Type B pancreatic cell (in vitro differentiated cells): ENCODE results near the gene CDK8. TPM values are rescaled to one million over a fixed set of nuclear protein-coding genes. Genes with fewer than 3 reads are reported as not detected.

Experiments used
- DNase-seq: peaks from one replicate; pipeline ENCODE4 v3.0.0; 2021; ENCODE audit warnings: mixed read lengths; ENCODE audit not compliant: unreplicated experiment; ENCODE audit errors: extremely low spot score
- H3K27ac Mint-ChIP-seq: 2 replicates; pipeline ENCODE4 v1.8.0; 2021; ENCODE audit warnings: mild to moderate bottlenecking, mixed read lengths
- H3K27me3 Mint-ChIP-seq: 2 replicates; pipeline ENCODE4 v1.8.0; 2021; ENCODE audit warnings: mixed read lengths
- H3K36me3 Mint-ChIP-seq: 2 replicates; pipeline ENCODE4 v1.8.0; 2021; ENCODE audit warnings: mixed read lengths
- H3K4me1 Mint-ChIP-seq: one replicate; pipeline ENCODE4 v1.8.0; 2021; ENCODE audit warnings: mixed read lengths; ENCODE audit not compliant: unreplicated experiment
- H3K4me3 Mint-ChIP-seq: 2 replicates; pipeline ENCODE4 v1.8.0; 2021; ENCODE audit warnings: mild to moderate bottlenecking, mixed read lengths
- H3K9me3 Mint-ChIP-seq: 2 replicates; pipeline ENCODE4 v1.8.0; 2021; ENCODE audit warnings: mixed read lengths
- total RNA-seq: library from RNA; stranded (reverse); gene quantifications from 2 replicates; pipeline ENCODE4 v1.2.1, GENCODE V29; 2021; ENCODE audit warnings: low replicate concordance
- TF ChIP-seq, protein P1 (sequence below): fragments of 200-600 bp; sonication (generic); conservative IDR thresholded peaks from 2 replicates; pipeline ENCODE4 v1.5.0; 2021; ENCODE audit warnings: antibody characterized with exemption, mild to moderate bottlenecking

The CDK8 gene
- total RNA-seq, 1 donor from 2014 or later, result 26.3 TPM

DNA sequence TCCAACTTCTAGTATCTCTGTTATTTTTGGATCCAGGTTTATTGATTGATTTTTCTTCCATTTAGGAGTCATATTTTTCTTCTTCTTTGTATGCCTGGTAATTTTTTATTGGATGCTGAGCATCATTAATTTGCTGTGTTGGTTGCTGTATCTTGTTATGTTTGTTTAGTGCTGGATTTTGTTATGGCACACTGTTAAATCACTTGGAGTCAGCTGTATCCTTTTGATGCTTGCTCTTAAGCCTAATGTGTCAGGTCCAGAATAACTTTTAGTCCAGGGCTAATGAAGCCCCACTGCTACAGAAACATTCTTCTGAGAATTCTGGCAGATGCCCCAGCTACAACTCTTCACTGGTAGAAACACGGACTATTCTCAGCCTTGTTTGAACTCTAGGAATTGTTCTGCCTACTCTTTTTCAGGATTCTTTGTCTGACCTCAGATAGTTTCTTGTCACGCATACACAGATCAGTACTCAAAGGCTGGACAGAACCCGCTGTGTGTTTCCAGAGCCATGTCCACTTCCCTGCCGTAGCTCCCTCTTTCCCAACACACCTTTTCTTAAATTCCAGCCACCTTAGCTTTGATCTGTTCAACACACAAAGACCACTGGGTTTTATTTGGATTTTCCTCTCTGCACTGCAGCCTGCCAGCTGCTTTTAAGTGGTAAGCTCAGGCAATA is 166.5 kb downstream of the CDK8 start:
- H3K27ac Mint-ChIP-seq, result no peak overlapping the region
- no peak for DNase-seq
- TF ChIP-seq, protein P1, sequence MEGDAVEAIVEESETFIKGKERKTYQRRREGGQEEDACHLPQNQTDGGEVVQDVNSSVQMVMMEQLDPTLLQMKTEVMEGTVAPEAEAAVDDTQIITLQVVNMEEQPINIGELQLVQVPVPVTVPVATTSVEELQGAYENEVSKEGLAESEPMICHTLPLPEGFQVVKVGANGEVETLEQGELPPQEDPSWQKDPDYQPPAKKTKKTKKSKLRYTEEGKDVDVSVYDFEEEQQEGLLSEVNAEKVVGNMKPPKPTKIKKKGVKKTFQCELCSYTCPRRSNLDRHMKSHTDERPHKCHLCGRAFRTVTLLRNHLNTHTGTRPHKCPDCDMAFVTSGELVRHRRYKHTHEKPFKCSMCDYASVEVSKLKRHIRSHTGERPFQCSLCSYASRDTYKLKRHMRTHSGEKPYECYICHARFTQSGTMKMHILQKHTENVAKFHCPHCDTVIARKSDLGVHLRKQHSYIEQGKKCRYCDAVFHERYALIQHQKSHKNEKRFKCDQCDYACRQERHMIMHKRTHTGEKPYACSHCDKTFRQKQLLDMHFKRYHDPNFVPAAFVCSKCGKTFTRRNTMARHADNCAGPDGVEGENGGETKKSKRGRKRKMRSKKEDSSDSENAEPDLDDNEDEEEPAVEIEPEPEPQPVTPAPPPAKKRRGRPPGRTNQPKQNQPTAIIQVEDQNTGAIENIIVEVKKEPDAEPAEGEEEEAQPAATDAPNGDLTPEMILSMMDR, result no peak
- H3K27me3 Mint-ChIP-seq, result peaks cover 5% of the 10 kb centered on the region
- peaks cover under 1% of the 10 kb centered on the region for H3K4me1 Mint-ChIP-seq
- H3K4me3 Mint-ChIP-seq, result no peak overlapping the region
- H3K36me3 Mint-ChIP-seq, result no peaks in the 10 kb centered on the region
- no peaks in the 10 kb centered on the region for H3K9me3 Mint-ChIP-seq

DNA sequence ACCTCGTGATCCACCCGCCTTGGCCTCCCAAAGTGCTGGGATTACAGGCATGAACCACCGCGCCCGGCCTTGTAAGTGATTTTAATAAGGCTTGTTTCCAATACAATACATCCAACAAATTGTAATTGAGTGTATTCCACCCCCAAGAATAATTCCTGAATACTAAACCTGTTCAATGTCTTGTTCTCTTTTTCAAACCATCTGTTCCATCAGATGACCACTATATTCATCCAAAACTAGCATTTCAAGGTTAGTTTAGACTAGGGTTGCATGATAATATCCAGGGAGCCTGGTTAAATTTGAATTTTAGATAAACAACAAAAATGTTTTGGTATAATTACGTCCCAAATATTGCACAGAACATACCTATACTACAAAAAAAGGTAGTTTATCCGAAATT is 168.1 kb downstream of the CDK8 start:
- Mint-ChIP-seq H3K36me3 (no peaks in the 10 kb centered on the region), H3K27ac (no peak overlapping the region)

DNA sequence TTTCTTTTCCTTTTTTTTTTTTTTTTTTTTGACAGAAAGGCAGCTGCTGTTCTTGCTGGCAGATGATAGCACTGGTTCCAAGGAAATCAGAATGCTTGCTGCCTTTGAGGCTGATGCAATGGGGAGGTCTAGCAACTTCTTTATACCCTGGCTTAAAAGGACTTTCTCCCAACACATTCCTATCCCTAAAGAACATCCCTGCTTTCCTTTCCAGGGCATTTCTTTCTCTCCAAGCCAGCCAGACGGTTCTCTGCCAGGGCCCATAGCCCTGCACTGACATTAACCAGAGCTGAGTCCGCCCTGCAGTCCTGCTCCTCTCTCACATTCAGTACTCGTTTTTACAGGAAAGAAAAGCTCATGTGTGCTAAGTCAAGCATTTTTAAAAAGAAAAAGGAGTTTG is 169.7 kb downstream of the CDK8 start:
- H3K27me3 Mint-ChIP-seq, result peaks cover 3% of the 10 kb centered on the region
- peaks cover 5% of the 10 kb centered on the region for H3K4me1 Mint-ChIP-seq
- H3K4me3 Mint-ChIP-seq, result no peak overlapping the region
- H3K36me3 Mint-ChIP-seq, result no peaks in the 10 kb centered on the region
- DNase-seq, result no peak
- no peak overlapping the region for H3K27ac Mint-ChIP-seq
- H3K9me3 Mint-ChIP-seq, result no peaks in the 10 kb centered on the region
- TF ChIP-seq, protein P1, result no peak

More for the DNA sequence above, 168.1 kb downstream of the CDK8 start:
- no peak for DNase-seq
- Mint-ChIP-seq H3K4me1 (peaks cover 5% of the 10 kb centered on the region), H3K4me3 (no peak overlapping the region), H3K9me3 (no peaks in the 10 kb centered on the region), H3K27me3 (peaks cover 5% of the 10 kb centered on the region)
- TF ChIP-seq, protein P1, result no peak

DNA sequence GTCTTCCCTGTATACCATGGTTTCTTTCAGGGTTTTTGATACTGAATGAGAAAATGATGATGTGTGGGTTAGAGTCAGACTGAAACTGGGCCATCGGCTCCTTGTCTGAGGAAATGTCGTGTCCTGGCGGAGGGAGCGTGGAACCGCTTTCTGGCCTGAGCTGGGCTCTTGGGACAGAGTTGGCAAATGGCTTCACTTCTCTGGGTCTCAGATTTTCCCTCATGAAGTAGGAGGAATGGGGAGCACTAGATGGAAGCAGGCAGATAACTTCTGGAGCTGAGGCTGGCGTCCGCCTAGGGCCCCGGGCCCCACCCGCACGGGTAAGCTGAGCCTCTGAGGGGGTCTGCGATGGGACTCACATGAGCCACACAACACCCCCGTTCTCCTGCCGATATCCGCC is 170.3 kb downstream of the CDK8 start:
- Mint-ChIP-seq H3K27ac (no peak overlapping the region), H3K36me3 (no peaks in the 10 kb centered on the region), H3K4me3 (no peak overlapping the region), H3K9me3 (no peaks in the 10 kb centered on the region), H3K4me1 (peaks cover 5% of the 10 kb centered on the region), H3K27me3 (peaks cover 3% of the 10 kb centered on the region)
- TF ChIP-seq, protein P1, result no peak
- no peak for DNase-seq

DNA sequence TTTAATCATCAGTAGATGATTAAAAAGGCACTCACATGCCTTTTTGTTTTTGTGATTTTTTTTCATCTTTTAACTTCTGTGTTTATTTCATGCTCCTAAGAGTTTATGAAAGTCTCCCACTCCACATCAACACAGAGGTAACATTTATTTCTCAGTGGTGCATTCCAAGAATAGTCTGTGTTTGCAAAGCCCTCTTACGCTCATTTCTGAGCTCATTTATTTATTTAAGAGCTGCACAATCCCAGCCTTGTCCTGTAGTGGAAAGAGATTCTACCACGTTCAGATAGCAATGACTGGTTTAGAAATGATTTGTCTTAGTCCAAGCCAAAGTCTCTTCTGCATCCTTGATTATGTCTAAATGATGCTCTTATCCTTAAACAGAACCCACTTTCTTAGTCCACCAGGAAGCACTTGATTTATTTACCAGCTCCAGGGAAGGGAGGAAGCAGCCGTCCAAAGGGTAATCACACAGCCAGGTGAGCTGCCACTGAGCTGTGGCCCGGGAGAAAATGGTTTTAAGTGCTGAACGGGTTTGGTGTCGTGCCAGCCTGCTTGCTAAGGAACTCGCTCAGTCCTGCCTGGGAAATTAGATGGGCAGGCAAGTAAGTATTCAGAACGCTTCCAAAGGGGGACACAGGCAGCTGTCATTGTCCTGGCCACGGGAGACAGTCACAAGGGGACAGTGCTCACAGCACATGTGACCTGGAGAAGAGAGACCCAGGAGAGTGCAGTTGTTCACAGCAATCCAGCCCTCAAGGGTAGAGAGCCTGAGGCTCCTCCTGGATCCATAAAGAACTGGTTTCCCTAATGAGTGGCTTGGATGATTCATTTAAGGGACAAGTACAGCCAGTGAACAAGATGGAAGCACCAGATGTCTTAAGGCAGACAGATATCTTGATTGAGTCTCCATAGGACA is 171.8 kb downstream of the CDK8 start:
- no peak for DNase-seq
- H3K36me3 Mint-ChIP-seq, result no peaks in the 10 kb centered on the region
- TF ChIP-seq, protein P1, result no peak
- H3K4me1 Mint-ChIP-seq, result peaks cover 5% of the 10 kb centered on the region
- no peak overlapping the region for H3K27ac Mint-ChIP-seq
- no peaks in the 10 kb centered on the region for H3K9me3 Mint-ChIP-seq
- peaks cover 3% of the 10 kb centered on the region for H3K27me3 Mint-ChIP-seq
- H3K4me3 Mint-ChIP-seq, result no peak overlapping the region
